ENCODE results near the gene EIF4H.
"Not testable (repeated sequence)": the region's sequence is repeated elsewhere in the genome, so short reads cannot be mapped to it uniquely, and the experiment has no call there.

The EIF4H gene

DNA sequence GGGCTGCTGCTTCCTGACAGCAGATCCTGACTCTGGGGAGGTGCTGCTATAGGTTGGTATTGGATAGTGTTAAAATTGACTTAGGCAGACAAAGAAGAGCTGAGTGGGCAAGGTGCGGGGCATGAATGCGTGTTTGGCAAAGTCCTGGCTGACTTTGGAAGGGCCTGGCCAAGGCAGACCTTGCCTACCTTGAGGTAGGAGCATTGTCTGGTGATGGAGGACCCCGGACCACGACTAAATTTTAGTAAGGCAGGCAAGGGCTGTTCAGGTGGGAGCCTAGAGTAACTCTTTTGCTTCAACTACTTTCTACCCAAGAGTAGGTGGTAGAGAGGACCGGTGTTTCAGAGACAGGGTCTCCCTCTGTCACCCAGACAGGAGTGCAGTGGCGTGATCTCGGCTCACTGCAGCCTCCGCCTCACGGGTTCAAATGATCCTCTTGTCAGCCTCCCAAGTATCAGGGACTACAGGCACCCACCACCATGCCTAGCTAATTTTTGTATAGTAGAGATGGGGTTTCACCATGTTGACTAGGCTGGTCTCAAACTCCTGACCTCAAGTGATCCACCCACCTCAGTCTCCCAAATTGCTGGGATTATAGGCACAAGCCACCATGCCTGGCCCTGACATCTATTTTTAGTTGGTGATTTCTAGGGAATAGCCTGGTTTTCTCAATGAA is 23.4 kb downstream of the EIF4H start:
- H3K4me3 ChIP-seq (ENCODE audit: low read depth, low read length) = no peak overlapping the region

DNA sequence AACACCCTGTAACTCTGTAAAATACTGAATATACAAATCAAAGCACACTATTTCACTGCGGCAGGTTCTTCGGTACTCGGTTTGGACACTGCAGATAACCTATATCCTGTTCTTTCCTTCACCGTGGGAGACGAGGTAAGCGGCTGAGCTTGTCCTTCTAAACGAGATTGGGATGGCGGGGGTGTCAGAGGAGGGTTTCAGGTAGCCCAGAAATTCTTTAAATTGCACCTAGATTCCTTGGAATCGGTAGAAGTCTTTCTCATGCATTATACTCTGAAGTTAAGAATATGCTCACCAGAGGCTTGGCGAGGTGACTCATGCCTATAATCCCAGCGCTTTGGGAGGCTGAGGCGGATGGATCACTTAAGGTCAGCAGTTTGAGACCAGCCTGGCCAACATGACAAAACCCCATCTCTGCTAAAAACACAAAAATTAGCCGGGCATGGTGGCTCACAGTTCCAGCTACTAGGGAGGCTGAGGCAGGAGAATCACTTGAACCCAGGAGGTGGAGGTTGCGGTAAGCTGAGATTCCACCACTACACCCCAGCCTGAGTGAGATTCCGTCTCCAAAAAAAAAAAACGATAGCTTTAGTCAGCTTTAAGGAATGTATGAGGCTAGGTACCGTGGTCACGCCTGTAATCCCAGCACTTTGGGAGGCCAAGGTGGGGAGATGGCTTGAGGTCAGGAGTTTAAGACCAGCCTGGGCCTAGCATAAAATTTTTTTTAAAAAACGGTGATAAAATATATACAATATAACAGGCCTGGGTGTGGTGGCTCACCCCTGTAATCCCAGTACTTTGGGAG is 25.6 kb downstream of the EIF4H start:
- H3K4me3 ChIP-seq (ENCODE audit: low read depth, low read length) = no peak overlapping the region

DNA sequence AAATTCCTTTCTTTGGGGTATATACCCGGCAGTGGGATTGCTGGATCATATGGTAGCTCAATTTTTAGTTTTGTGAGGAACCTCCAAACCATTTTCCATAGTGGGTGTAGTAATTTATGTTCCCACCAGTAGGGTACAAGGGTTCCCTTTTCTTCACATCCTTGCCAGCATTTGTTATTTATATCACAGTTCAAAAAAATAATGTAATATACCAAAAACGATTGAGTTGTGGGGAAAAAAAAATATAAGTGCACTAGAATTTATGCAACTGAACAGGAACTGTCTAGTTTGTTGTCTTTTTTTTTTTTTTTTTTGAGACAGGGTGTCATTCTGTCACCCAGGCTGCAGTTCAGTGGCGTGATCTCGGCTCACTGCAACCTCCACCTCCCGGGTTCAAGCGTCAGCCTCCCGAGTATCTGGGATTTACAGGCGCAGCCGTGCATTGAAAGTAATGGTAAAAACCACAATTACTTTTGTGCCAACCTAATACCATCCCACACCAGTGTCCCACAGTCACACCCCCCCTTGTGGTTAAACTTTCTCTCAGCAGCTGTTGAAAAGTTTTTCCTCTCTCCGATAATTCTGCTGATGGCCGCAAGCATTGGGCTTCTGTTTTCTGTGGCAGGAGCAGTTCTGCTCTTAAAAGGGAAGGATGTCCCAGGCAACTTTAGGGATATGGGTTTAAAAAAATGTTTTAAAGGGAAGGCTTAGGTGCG is 28.8 kb downstream of the EIF4H start:
- no peak overlapping the region for H3K4me3 ChIP-seq (ENCODE audit: low read depth, low read length)

DNA sequence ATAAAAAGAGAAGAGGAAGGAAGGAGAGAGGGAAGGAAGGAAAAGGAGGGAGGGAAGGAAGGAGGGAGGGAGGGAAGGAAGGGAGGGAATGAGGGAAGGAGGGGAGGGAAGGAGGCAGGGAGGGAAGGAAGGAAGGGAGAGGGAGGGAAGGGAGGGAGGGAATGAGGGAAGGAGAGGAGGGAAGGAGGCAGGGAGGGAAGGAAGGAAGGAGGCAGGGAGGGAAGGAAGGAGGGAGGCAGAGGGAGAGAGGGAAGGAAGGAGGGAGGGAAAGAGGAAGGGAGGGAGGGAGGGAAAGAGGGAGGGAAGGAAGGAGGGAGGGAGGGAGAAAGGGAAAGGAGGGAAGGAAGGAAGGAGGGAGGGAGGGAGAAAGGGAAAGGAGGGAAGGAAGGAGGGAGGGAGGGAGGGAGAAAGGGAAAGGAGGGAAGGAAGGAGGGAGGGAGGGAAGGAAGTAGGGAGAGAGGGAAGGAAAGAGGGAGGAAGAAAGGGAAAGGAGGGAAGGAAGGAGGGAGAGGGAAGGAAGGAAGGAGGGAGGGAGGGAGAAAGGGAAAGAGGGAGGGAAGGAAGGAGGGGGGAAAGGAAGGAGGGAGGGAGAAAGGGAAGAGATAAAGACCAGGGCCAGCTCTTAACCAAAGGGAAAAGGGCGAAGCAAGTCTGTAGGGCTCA is 29.9 kb downstream of the EIF4H start:
- no peak overlapping the region for H3K4me3 ChIP-seq (ENCODE audit: low read depth, low read length)

DNA sequence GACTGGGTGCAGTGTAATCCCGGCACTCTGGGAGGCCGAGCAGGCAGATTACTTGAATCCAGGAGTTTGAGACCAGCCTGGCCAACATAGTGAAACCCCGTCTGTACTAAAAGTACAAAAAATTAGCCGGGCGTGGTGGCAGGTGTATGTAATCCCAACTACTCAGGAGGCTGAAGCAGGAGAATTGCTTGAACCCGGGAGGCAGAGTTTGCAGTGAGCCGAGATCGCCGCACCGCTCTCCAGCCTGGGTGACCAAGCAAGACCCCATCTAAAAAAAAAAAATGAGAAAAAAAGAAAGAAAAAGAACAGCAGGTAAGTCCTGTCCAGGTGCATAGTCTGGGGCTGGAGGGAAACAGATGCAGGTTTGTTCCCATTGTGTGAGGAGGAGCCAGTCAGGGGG is 31.9 kb downstream of the EIF4H start:
- not testable (repeated sequence) for H3K4me3 ChIP-seq (ENCODE audit: low read depth, low read length)

GRCh38 chr7:74206589-74207120 is 32.5 kb downstream of the EIF4H start:
- H3K4me3 ChIP-seq (ENCODE audit: low read depth, low read length) = no peak overlapping the region

GRCh38 chr7:74207586-74207985 is 33.4 kb downstream of the EIF4H start:
- H3K4me3 ChIP-seq (ENCODE audit: low read depth, low read length) = no peak overlapping the region

DNA sequence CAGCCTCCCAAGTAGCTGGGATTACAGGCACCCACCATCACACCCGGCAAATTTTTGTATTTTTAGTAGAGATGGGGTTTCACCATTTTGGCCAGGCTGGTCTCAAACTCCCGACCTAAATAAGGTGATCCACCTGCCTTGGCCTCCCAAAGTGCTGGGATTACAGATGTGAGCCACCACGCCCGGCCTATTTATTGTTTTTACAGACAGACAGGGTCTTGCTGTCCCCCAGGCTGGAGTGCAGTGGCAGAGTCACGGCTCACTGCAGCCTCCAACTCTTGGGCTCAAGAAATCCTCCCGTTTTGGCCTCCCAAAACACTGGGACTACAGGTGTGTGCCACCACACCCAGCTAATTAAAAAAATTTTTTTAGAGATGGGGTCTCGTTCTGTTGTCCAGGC is 34.1 kb downstream of the EIF4H start:
- H3K4me3 ChIP-seq (ENCODE audit: low read depth, low read length) = not testable (repeated sequence)

- H3K4me3 ChIP-seq (ENCODE audit: low read depth, low read length) = no peak overlapping the region
Observed at GRCh38 chr7:74212661-74213060, 38.5 kb downstream of the EIF4H start.

DNA sequence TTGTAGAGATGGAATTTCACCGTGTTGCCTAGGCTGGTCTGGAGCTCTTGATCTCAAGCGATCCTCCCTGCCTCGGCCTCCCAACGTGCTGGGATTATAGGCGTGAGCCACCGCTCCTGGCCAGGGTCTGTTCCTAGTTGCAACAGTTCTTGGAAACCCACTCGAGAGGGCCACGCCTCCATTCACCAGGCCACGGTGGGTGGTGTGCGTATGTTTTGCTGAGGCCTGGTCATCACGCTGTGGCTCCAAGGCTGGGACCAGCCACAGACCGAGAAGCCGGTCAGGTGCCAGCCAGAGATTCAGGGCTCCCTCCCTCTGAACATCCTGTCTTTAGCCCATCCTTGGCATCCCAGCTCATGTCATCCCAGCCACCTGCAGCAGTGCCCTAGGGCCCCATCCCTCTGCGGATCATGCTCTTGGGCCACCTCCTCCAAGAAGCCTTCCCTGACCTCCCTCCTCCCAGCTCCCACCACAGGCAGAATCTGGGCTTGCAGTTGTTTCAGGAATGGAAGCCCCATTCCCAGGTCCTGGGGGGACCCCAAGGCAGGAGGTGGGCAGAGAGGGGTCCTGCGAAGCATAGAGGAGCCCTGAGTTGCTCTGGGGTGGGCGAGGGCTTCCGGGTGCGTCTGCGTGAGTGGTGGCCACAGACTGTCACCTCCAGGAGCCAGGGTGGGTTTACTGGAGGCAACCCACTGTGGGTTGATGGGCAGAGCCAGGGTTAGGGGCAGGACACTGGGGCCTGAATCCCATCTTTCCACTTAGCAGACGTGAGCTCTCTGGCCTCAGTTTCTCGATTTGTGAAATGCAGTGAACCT is 40.9 kb downstream of the EIF4H start:
- no peak overlapping the region for H3K4me3 ChIP-seq (ENCODE audit: low read depth, low read length)

GRCh38 chr7:74215921-74216320 is 41.8 kb downstream of the EIF4H start:
- no peak overlapping the region for H3K4me3 ChIP-seq (ENCODE audit: low read depth, low read length)

- no peak overlapping the region for H3K4me3 ChIP-seq (ENCODE audit: low read depth, low read length)
Observed at GRCh38 chr7:74216361-74216761, 42.2 kb downstream of the EIF4H start.

GRCh38 chr7:74217455-74218342 is 43.5 kb downstream of the EIF4H start:
- no peak overlapping the region for H3K4me3 ChIP-seq (ENCODE audit: low read depth, low read length)

DNA sequence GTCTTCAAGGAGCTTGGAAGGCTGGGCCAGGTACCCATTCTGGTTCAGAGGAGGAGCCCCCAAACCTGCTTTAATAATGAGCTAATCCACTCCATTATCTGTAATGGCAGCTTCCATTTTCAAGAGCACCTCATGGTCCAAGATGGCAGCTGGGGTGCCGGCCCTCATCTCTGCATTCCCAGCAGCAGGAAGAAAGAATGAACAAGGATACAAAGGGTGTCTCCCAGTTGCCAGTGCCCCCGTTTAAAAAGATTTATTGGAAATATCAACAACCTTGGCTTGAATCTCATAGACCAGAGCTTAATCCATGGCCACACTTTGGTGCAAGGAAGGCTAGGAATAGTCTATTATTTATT is 44.2 kb downstream of the EIF4H start:
- H3K4me3 ChIP-seq (ENCODE audit: low read depth, low read length) = no peak overlapping the region

- no peak overlapping the region for H3K4me3 ChIP-seq (ENCODE audit: low read depth, low read length)
Observed at GRCh38 chr7:74219416-74219815, 45.3 kb downstream of the EIF4H start.

GRCh38 chr7:74220229-74220628 is 46.1 kb downstream of the EIF4H start:
- no peak overlapping the region for H3K4me3 ChIP-seq (ENCODE audit: low read depth, low read length)

GRCh38 chr7:74221713-74222112 is 47.6 kb downstream of the EIF4H start:
- H3K4me3 ChIP-seq (ENCODE audit: low read depth, low read length) = no peak overlapping the region

DNA sequence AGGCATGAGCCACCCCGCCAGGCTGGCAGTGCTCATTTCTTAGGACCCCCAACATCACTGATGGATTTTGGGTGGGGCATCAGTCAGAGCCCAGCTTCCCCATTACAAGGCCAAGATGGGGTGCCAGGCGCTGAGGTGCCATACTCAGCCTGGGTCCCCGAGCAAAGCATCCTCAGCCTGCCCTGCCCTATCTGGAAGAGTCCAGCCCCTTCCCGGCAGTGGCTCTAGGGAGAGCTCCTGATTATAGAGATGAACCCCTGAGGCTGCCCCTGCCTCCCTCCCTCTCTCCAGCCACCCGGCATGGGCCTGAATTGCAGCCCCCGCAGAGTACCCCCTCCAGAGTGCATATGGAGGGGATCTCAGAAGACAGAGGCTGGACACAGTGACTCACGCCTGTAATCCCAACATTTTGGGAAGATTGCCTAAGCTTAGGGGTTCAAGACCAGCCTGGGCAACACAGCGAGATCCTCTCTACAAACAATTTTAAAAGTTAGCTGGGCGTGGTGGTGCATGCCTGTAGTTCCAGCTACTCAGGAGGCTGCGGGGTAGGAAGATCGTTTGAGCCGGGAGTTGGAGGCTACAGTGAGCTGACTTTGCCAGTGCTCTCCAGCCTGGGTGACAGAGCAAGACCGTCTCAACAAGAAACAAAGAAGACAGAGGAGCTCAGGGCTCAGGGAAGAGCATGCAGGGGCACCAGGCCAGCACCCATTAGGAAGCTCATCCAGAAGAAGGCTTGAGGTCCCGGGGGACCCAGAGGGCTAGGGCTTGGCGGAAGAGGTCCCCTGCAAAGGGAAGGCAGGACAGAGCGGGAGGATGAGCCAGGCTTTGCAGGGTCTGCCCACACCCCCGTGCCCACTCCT is 48.9 kb downstream of the EIF4H start:
- no peak overlapping the region for H3K4me3 ChIP-seq (ENCODE audit: low read depth, low read length)
